ENCODE measurements around the gene NCAPH2.

DNA sequence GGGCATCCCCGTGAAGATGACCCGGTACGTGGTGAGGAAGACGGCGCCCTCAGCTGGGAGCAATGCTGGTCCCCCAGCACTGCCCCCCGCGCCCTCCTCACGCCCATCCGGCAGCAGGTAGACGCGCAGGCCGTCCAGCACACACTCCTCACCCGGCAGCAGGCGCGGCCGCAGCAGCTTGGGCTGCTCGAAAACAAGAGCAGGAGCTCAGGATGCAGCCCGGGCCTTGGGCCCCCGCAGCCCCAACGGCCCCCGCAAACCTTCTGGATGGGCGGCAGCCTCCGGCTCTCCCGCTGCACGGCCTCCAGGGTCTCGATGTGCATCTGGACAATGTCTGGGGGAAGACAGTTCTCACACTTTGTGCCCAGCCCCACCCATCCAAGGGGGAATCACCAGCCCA, 46.5 kb upstream of the NCAPH2 start:
- TF ChIP-seq TOE1 (IDR thresholded peaks at IDR 0.05; ENCODE audit: borderline replicate concordance) = no peak
- TF ChIP-seq TOE1 (CRISPR knock-in tag; IDR thresholded peaks at IDR 0.05; ENCODE audit: borderline replicate concordance, low read depth) = no peak
- no peak for TF ChIP-seq CBX2 (IDR thresholded peaks at IDR 0.05; ENCODE audit: insufficient read depth, low read length, poor library complexity, severe bottlenecking)
- no peak for TF ChIP-seq GATAD2B (IDR thresholded peaks at IDR 0.05; ENCODE audit: borderline replicate concordance)
- TF ChIP-seq ZNF444 (CRISPR knock-in tag; IDR thresholded peaks at IDR 0.05) = no peak
- no peak for TF ChIP-seq ELF1 (tag; IDR thresholded peaks at IDR 0.05)
- TF ChIP-seq GATA2 (CRISPR knock-in tag; IDR thresholded peaks at IDR 0.05) = no peak
- TF ChIP-seq, protein P1, sequence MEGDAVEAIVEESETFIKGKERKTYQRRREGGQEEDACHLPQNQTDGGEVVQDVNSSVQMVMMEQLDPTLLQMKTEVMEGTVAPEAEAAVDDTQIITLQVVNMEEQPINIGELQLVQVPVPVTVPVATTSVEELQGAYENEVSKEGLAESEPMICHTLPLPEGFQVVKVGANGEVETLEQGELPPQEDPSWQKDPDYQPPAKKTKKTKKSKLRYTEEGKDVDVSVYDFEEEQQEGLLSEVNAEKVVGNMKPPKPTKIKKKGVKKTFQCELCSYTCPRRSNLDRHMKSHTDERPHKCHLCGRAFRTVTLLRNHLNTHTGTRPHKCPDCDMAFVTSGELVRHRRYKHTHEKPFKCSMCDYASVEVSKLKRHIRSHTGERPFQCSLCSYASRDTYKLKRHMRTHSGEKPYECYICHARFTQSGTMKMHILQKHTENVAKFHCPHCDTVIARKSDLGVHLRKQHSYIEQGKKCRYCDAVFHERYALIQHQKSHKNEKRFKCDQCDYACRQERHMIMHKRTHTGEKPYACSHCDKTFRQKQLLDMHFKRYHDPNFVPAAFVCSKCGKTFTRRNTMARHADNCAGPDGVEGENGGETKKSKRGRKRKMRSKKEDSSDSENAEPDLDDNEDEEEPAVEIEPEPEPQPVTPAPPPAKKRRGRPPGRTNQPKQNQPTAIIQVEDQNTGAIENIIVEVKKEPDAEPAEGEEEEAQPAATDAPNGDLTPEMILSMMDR (IDR thresholded peaks at IDR 0.05 in 2 of 3, conservative IDR thresholded peaks at IDR 0.05 in 1 of 3; ENCODE audit: insufficient read depth in 2 of 3, low read depth in 1 of 3, low read length in 3 of 3) = no peak
- no peak for TF ChIP-seq ZNF24 (IDR thresholded peaks at IDR 0.05)
- no peak for TF ChIP-seq MTA3 (IDR thresholded peaks at IDR 0.05; ENCODE audit: borderline replicate concordance)
- TF ChIP-seq SP1 (CRISPR knock-in tag; IDR thresholded peaks at IDR 0.05) = no peak
- no peak for TF ChIP-seq CCAR2 (IDR thresholded peaks at IDR 0.05; ENCODE audit: low read depth, low read length)
- TF ChIP-seq ASH1L (IDR thresholded peaks at IDR 0.05; ENCODE audit: borderline replicate concordance, low read depth, partially characterized antibody) = no peak
- TF ChIP-seq BACH1 (tag; IDR thresholded peaks at IDR 0.05) = no peak
- TF ChIP-seq, protein P2, sequence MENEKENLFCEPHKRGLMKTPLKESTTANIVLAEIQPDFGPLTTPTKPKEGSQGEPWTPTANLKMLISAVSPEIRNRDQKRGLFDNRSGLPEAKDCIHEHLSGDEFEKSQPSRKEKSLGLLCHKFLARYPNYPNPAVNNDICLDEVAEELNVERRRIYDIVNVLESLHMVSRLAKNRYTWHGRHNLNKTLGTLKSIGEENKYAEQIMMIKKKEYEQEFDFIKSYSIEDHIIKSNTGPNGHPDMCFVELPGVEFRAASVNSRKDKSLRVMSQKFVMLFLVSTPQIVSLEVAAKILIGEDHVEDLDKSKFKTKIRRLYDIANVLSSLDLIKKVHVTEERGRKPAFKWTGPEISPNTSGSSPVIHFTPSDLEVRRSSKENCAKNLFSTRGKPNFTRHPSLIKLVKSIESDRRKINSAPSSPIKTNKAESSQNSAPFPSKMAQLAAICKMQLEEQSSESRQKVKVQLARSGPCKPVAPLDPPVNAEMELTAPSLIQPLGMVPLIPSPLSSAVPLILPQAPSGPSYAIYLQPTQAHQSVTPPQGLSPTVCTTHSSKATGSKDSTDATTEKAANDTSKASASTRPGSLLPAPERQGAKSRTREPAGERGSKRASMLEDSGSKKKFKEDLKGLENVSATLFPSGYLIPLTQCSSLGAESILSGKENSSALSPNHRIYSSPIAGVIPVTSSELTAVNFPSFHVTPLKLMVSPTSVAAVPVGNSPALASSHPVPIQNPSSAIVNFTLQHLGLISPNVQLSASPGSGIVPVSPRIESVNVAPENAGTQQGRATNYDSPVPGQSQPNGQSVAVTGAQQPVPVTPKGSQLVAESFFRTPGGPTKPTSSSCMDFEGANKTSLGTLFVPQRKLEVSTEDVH (IDR thresholded peaks at IDR 0.05; ENCODE audit: low read depth, partially characterized antibody) = no peak
